Measurements from ENCODE around the gene MXD3.

Gene MXD3

GRCh38 chr5:177302354-177303110 lies 9.2 kb downstream of the MXD3 start:
- DNase-seq, result no peak

DNA sequence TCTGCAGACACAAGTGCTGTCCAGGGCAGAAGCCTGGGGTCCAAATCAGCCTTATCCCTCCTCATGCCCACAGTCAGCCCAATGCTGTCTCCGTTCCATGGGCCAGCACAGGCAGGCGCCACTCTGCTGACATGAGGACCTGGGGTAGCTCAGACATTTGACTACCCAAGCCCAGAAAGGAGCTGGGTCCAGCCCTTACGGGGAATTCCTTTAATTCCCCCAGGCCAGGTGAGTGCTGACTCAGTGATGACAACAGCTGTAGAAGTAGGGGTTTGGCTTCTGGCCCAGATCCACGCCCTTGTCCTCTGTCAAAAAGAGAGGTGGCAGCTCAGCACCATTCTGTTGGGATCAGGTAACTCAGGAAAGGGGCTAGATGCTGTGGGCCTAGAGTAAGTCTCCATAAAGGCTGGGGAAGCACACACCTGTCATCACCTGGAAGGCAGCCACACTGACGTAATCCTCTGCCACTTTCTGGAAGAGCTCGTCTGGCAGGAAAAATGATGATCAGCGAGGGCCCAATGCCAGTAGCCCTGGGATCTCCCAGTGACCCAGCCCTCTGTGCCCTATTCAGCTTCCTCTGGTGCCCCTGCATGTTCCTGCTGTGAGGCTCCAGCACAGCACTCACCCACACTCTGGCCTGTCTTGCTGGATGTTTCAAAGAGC lies 10.1 kb downstream of the MXD3 start:
- DNase-seq, result no peak

DNA sequence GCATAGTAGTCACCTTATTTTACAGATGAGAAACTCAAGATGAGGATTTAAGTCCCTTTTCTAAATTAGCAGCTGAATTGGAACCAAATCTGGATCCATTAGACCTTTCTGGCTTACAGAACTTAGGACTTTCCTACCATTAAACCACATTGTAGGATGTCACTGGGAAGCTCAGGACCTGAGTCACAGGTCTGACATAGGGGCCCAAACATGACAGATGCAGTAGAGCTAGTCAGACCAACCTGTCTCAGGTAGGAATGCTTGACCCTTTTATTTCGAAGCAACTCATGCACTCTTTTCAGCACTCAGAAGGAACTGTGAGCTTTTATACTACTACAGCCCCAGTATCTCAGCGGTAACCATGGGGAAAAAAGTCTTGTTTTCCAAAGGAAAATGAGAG lies 10.7 kb downstream of the MXD3 start:
- no peak for DNase-seq

GRCh38 chr5:177300236-177300880 lies 11.3 kb downstream of the MXD3 start:
- no peak for DNase-seq

DNA sequence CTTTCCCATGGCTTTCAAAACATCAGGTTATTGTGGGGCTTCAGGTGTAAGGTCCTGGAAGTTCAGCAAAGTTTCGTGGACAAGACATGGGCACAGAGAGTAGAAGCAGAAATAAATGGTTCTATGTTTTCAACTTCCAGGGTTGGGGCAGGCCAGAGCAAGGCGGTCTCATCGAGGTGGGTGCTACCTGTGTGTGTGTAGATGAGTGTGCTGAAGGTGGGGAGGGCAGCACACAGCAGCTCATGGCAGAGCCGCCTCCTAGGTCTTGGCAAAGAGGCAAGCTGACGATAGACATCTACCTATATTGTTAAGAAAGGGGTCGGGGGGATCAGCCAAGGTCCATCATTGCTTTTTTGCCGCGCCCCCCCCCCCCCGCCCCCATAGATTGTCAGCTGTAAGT lies 12.0 kb downstream of the MXD3 start:
- DNase-seq, result no peak

DNA sequence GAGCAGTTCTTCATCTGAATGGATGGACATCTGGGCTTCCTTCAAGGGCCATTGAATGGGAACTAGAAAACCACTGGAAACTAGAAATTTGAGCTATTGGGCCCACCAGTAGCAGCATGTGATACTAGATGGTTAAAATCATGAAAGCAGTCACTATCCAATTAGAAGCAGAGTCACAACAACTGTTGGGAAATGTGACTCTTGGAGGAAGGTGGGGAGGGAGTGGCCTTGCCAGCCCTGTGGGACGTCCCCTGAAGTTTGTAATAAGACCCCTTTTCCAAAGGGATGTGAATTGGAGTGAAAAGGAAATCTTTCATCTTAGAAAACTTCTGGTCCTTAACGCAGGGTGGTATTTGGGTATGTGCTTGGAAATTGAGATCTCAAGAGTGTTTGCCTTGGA lies 13.8 kb downstream of the MXD3 start:
- no peak for DNase-seq

DNA sequence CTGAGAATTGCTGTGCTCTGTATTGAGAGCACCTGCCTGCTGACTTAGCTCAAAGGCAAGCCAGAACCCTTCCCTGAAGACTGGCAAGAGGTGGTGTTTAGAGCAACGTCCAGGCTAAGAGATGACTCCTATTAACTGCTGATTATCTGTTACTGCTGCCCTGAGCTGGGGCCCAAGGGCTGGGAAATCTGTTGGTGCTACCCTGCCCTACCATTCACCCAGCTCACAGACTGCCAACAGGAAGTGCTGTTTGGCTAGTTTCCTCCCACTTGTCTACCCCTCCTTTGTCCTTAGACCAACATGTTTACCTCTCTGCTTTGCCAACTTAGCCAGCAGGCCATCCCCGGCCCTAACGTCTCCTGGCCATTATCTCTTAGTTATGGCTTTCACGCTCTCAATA lies 15.1 kb downstream of the MXD3 start:
- no peak for DNase-seq

GRCh38 chr5:177295924-177296323 lies 15.8 kb downstream of the MXD3 start:
- DNase-seq, result no peak

- DNase-seq, result no peak
Measured at GRCh38 chr5:177294632-177295031, 17.1 kb downstream of the MXD3 start.

- DNase-seq, result no peak
Measured at GRCh38 chr5:177293819-177294581, 17.7 kb downstream of the MXD3 start.

DNA sequence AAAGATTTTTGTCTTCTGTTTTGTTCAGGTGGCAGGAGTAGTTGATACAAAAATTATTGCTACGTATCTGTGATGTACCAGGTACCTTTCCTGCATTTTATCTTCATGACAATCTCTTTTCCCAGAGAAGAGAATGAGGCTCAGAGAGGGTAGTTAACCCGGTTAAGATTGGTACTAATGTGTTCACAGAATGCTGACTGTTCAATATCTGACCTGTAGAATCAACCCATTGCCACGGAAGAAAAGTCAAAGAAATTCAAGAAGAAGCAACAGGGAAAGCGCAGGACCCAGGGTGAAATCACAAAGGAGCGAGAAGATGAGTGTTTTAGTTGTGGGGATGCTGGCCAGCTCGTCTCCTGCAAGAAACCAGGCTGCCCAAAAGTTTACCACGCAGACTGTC lies 20.0 kb downstream of the MXD3 start:
- DNase-seq, result no peak

GRCh38 chr5:177290816-177291596 lies 20.7 kb downstream of the MXD3 start:
- DNase-seq, result no peak

DNA sequence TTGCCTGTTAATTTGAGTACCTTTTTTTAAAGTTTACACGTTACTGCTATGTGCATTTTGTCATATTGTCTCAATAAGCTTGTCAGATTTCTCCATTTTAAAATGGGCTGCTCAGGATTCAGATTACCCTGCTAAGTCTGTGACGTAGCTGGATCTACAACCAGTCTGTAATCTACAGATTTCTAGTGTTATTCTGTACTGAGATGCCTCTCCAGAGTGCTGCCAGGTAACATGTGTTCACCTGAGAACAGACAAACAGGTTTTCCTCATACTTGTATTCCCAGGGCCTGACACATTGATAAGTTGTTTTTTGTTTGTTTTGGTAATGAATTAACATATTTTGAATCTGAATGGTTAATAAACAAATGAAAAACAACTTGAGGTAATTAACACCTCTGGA lies 23.5 kb downstream of the MXD3 start:
- DNase-seq, result no peak

- no peak for DNase-seq
Measured at GRCh38 chr5:177276886-177277285, 34.8 kb downstream of the MXD3 start.

DNA sequence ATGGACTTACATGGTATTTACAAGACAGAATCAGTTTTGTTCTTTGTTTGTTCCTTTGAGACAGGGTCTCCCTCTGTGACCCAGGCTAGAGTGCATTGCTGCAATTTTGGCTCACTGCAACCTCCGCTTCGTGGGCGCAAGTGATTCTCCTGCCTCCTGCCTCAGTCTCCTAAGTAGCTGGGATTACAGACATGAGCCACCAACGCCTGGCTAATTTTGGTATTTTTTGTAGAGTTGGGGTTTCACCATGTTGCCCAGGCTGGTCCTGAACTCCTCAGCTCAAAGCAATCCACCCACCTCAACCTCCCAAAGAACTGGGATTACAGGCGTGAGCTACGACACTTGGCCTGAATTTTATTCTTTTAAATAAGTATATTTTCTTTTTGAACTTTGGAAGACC lies 35.8 kb downstream of the MXD3 start:
- no peak for DNase-seq

DNA sequence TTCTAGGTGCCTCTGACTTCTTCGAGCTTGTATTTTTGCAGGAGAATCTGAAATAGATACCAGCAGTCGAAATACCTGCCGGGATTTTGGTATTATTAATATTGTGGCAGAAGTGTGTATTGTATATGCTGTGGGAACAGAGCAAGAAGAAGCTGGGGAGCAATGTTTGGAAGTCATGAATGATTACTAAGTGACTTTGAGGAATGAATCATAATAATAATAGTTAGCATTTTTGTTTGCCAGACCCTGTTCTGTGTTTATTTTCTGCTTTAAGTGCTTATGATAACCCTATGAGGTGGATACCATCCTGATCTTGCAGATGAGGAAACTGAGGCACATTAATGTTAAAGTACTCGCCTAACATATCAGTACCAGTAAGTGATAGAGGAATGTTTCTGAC lies 40.6 kb downstream of the MXD3 start:
- DNase-seq, result no peak

- no peak for DNase-seq
Measured at GRCh38 chr5:177270653-177271052, 41.0 kb downstream of the MXD3 start.

- no peak for DNase-seq
Measured at GRCh38 chr5:177269976-177270375, 41.7 kb downstream of the MXD3 start.

DNA sequence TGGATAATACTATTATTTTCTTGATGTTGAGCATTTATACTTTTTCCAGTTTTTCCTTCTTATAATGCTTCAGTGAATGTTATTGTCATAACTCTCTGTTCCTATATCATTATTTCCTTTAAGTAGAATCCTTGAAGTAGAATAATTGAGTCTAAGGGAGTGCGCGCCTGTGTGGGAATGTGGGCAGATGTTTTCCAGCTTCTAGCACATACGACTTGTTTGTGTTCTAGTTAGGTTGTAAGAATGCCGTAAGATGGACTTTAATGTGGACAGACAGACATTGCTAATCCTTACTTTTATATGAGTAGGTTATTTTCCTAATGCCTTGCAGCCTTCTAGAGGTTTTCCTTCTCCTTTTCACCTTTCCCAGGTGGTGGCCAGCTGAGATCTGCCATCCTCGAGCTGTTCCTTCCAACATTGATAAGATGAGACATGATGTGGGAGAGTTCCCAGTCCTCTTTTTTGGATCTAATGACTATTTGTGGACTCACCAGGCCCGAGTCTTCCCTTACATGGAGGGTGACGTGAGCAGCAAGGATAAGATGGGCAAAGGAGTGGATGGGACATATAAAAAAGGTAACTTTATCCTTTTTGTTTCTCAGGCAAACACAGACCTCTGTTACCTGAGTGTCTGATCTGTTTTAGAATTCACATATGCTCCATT lies 42.3 kb downstream of the MXD3 start:
- DNase-seq, result no peak

- no peak for DNase-seq
Measured at GRCh38 chr5:177265395-177265794, 46.3 kb downstream of the MXD3 start.

- no peak for DNase-seq
Measured at GRCh38 chr5:177264178-177264577, 47.5 kb downstream of the MXD3 start.

DNA sequence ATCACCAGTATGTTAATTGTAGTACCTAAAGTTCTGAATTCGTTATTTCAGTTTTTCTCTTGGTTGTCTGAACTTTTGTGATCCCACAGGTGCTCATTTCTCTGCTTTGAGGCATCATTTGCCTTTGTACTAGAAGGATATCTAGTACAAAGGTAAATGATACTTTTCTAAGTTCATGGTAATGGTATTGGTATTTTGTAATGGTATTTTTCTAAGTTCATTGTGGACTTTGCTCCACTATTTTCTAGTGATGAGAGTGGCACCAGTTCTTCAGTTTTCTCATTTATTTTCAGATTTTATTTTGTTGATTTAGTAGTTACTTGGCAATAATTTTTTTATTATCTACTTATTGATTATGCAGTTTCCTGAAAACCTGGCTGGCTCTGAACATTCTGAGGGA lies 50.2 kb downstream of the MXD3 start:
- no peak for DNase-seq

All from stimulated activated CD4-positive, alpha-beta T cell treated with anti-CD3 and anti-CD28 coated beads, Interleukin-12 subunit alpha, Interleukin-12 subunit beta, amount 100 ng/mL, for 4 hours (primary cell).